NOMO-1 (cell line): Measurements from ENCODE around the gene REN.

Experiments used
- DNase-seq, 2 experiments: peaks; one replicate each; lab custom pipeline; 2025; ENCODE audit not compliant: unreplicated experiment in 2 of 2; lab: John Stamatoyannopoulos, UW

The REN gene

DNA sequence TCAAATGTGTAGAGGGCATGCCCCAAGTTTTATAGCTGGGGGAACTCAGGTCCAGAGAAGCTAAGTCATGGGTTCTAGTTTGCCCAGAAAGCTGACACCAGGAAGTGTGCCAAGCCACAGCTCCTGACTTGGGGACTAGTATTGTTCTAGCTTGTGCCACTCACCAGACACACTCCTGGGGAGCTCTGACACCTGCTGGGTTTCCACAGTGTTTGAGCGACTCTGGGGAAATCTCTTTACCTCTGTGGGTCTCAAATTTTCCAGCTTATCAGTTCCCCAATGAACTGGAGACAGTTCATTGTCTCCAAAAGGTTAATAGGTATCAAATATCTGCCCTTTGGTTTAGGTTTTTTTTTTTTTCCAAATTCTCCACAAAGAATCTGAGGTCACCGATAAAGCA, 25.9 kb upstream of the REN start:
- DNase-seq: no peak

GRCh38 chr1:204191456-204191855, 25.3 kb upstream of the REN start:
- no peak for DNase-seq

GRCh38 chr1:204190212-204191211, 24.4 kb upstream of the REN start:
- peak; percentile 88 to 90 for DNase-seq

GRCh38 chr1:204188959-204189639, 23.0 kb upstream of the REN start:
- no peak for DNase-seq

GRCh38 chr1:204186597-204186996, 20.5 kb upstream of the REN start:
- DNase-seq: no peak

- no peak for DNase-seq
These were observed 15.0 kb upstream of the REN start for GRCh38 chr1:204181116-204181515.

GRCh38 chr1:204180133-204180532, 14.0 kb upstream of the REN start:
- DNase-seq: no peak

DNA sequence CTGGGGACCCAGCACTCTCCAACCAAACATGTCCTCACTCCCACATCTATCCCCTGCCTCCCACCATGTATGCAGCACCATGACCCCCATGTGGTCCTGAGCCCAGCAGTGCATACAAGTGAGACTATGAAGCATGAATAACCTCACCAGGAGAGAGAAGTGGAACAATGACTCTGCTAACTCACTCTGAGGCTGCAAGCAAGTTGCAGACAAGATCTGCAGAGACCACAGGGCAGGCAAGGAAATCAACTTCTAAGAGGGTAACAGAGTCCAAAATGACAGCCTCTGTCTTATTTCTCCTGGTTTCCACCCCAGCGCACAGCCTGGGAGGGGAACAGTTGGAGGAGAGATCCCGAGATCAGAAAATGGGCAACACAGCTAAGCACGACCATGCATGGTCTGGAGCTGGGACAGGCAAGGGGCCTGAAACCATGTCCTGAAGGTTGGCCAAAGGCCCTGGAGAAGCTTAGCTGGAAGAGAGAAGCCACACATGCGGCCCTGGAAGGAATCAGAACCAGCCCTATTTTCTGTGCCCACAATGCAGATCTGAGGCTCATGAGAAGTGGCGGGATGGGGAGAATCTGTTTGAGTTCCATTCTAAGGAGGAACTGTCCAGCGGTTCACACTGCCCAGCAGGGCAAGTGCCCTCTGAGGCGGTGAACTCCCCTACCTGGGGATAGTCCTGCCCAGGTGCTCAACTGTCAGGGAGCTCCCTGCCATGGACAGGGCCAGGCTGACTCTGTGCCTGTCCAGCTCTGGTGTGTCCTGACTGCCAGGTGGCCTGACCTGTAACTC, 12.5 kb upstream of the REN start:
- no peak for DNase-seq

DNA sequence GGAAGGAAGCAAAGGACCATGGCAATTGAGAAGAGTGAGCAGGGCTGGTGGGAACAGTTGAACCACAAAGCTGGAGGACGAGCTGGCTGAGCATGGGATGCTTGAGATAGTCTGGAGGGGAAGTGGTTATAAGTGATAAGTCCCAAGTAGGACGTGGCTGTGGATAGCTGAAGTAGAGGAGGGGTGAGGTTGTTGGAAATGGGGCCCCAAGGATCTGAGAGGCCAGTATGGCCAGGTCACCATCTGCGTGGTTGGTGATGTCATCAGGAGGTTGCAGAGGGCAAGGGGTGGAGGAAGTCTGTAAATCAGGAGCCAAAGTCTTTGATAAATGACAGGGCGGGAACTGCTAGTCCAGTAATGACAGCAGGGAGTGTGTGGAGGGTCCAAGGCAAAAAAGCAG, 11.0 kb upstream of the REN start:
- peak; percentile 6 to 21 for DNase-seq

- DNase-seq: no peak
These were observed 9.9 kb upstream of the REN start for GRCh38 chr1:204176049-204176448.

- DNase-seq: no peak
These were observed 8.8 kb upstream of the REN start for GRCh38 chr1:204174958-204175357.

DNA sequence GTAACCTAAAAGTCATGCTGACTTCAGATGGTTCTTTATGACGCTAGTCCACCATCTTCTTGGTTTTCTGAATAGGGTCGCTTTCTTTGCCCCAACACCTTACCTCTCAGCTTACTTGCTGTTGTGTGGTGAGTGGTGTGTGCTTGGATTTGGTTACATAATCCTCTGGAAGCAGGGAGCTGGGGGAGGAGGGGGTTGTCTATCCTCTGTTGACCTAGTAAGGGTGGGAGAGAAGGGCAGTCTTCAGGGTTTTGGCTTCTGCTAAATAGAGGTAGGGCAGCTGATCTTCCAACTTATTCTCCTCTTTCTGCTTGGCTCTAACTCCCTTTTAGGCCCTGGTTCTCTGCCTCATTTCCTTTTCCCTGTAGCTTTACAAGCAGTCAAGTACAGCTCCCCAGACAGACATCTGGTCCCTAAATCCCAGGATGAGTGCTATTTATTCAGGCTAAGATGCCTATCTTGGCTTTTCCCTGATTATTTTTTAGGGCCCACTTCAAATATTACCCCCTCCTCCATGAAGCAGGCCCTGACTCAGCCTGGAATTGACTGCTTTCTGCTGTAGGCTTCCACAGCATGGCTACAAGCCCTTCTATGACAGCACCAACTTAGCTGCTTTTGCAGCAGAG, 6.4 kb upstream of the REN start:
- DNase-seq: no peak

GRCh38 chr1:204171751-204172178, 5.6 kb upstream of the REN start:
- DNase-seq: peak; percentile 17 to 38

GRCh38 chr1:204170494-204171155, 4.5 kb upstream of the REN start:
- no peak for DNase-seq

DNA sequence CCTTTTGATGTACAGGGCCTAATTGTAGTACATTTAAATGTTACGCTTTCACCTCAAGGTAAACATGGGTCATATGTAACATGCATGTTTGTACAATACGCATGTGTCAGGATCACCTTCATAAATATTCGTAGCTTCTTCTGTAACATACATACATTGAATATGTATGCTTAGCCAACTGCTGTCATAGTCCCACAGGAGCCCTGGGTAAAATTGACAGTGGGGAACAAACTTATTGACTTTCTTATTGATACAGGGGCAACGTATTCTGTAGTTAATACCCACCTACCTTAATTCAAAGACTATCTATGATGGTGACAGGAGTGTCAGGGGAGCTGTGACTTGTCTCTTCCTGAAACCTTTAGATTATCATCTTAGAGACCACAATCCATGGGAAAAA, 3.7 kb upstream of the REN start:
- DNase-seq: no peak

GRCh38 chr1:204167730-204168129, 1.6 kb upstream of the REN start:
- no peak for DNase-seq

DNA sequence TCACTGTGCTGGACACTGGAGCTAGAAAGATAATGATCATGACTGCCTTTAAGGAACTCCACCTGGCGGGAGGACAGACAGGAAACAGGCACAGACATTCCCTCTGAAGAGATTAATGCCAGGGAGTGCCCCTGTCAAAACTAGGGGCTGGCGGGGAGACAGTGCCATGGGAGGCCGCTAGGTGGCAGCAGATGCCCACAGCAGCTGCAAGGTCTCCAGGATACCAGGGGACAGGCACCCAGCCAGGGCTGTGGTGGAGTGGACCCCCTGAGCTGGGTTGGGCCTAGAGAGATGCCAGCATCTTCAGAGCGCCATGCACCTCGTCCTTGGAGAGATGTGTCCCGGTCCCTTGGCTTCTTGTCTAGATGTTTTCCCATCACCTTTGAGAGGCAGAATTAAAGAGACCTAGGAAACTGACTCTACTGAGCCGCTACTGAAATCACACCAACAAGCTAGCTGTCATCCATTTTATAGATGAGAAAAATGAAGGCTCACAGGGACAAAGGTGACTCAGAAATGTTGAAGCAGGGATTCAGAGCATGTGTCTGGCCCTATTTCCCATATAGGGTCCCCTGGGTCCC, 3.6 kb downstream of the REN start:
- DNase-seq: peak; percentile 34 to 62

GRCh38 chr1:204161609-204162493, 4.3 kb downstream of the REN start:
- no peak for DNase-seq

DNA sequence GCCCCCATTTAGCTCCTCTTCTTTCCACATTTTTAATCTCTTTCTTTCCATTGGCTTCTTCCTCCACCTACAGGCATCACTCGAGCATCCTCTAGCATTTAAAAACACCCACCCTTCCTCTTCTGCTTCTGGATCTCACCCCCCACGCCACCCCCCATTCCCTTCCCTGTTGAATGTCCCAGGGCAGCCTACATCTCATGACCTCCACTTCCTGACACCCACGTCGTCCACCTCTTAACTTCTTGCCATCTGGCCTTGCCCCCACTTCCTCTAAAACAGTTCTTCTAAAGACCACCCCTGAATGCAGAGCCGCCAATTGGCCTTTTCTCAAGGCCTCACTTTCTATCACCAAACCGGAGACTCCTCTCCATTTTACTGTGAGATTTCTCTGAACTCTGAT, 8.2 kb downstream of the REN start:
- DNase-seq: no peak
